A549 (cell line): ENCODE measurements around the gene KLK12. TPM values are rescaled to one million over a fixed set of nuclear protein-coding genes. Genes with fewer than 3 reads are reported as not detected.

ENCODE experiments used
- ATAC-seq, 2 experiments: fragments of 200-7000 bp in 1 of 2; fragments of >200 bp in 1 of 2; cut with Nextera tagmentation in 1 of 2; cut with Tn5 transposase in 1 of 2; 3 replicates each; pipeline versions ENCODE4 v1.8.0 to v1.9.1; 2018 to 2020; ENCODE audit warnings: mild to moderate bottlenecking in 1 of 2, moderate library complexity in 1 of 2
- CTCF ChIA-PET: fragments of 300-600 bp; sonication (Branson Sonifier 250); formaldehyde crosslinking; extraction: SDS; loops from one replicate; lab custom pipeline; 2021; ENCODE audit warnings: antibody characterized with exemption, inconsistent platforms; lab: Yijun Ruan, JAX
- POLR2A ChIA-PET: fragments of 350-600 bp; formaldehyde crosslinking; extraction: SDS; loops from one replicate; lab custom pipeline; 2021; ENCODE audit warnings: antibody characterized with exemption, inconsistent platforms; lab: Yijun Ruan, JAX
- DNase-seq, 2 experiments: peaks; one replicate each; pipeline versions ENCODE4 v3.0.0 to v3.0.0-alpha.2; 2011 to 2016; ENCODE audit warnings: low read depth in 1 of 2, low spot score in 1 of 2
- FAIRE-seq: peaks from 2 replicates; lab custom pipeline; 2011; peaks lifted over from hg19 to GRCh38; lab: Jason Lieb, UNC
- H3K27ac ChIP-seq, 2 experiments: fragments of >200 bp; sonication (Bioruptor Twin); formaldehyde crosslinking; 3 replicates each; pipeline ENCODE4 v1.5.1; 2016 to 2017
- H3K4me1 ChIP-seq: fragments of >200 bp; sonication (Bioruptor Twin); formaldehyde crosslinking; 3 replicates; pipeline ENCODE4 v1.6.1; 2016
- H3K4me2 ChIP-seq: fragments of >200 bp; sonication (Bioruptor Twin); formaldehyde crosslinking; 3 replicates; pipeline ENCODE4 v1.6.1; 2016
- H3K4me3 ChIP-seq: fragments of >200 bp; sonication (Bioruptor Twin); formaldehyde crosslinking; 3 replicates; pipeline ENCODE4 v1.5.1; 2016
- H3K9me3 ChIP-seq: fragments of >200 bp; sonication (Bioruptor Twin); formaldehyde crosslinking; 3 replicates; pipeline ENCODE4 v1.6.1; 2016
- ATOH8 ChIP-seq: fragments of 250-450 bp; sonication (Bioruptor Pico); IDR thresholded peaks from 2 replicates; pipeline ENCODE4 v1.5.0; 2020; ENCODE audit warnings: low read depth, mild to moderate bottlenecking, moderate library complexity
- BCL3 ChIP-seq: fragments of >200 bp; sonication (Bioruptor Twin); formaldehyde crosslinking; IDR thresholded peaks from 3 replicates; pipeline ENCODE4 v1.6.1; 2016
- BHLHE40 ChIP-seq: IDR thresholded peaks from 2 replicates; pipeline ENCODE4 v1.6.1; 2012; ENCODE audit warnings: low read depth, low read length, inconsistent platforms
- CBX2 ChIP-seq: fragments of 200-600 bp; sonication (generic); IDR thresholded peaks from 2 replicates; pipeline ENCODE4 v1.6.1; 2016; ENCODE audit warnings: low read depth, mild to moderate bottlenecking, borderline replicate concordance
- CHD2 ChIP-seq: fragments of 150-350 bp; IDR thresholded peaks from 2 replicates; pipeline ENCODE4 v1.6.1; 2014; ENCODE audit warnings: low read length; ENCODE audit not compliant: partially characterized antibody
- CHD4 ChIP-seq: fragments of 200-600 bp; sonication (generic); IDR thresholded peaks from 2 replicates; pipeline ENCODE4 v1.6.1; 2016; ENCODE audit warnings: antibody characterized with exemption, mild to moderate bottlenecking, borderline replicate concordance
- EHF ChIP-seq: fragments of 250-450 bp; sonication (Bioruptor Pico); IDR thresholded peaks from 2 replicates; pipeline ENCODE4 v1.5.0; 2020; ENCODE audit warnings: mild to moderate bottlenecking
- EHMT2 ChIP-seq: fragments of 200-600 bp; sonication (generic); IDR thresholded peaks from 2 replicates; pipeline ENCODE4 v1.6.1; 2016; ENCODE audit warnings: antibody characterized with exemption, low read depth, mild to moderate bottlenecking, moderate library complexity
- EP300 ChIP-seq, 2 experiments: fragments of >200 bp; sonication (Bioruptor Twin); formaldehyde crosslinking; IDR thresholded peaks; 2 replicates in 1 of 2; 3 replicates in 1 of 2; pipeline ENCODE4 v1.6.1; 2016 to 2017
- FOSB ChIP-seq: fragments of 250-450 bp; sonication (Bioruptor Pico); IDR thresholded peaks from 2 replicates; pipeline ENCODE4 v1.5.0; 2020; ENCODE audit warnings: mild to moderate bottlenecking, moderate library complexity
- FOSL2 ChIP-seq, 2 experiments: fragments of 450-650 bp in 1 of 2; fragments of >200 bp in 1 of 2; sonication (Bioruptor Twin) in 1 of 2; formaldehyde crosslinking; IDR thresholded peaks; 2 replicates each; pipeline versions ENCODE4 v1.5.0 to v1.6.1; 2016 to 2020; ENCODE audit warnings: mild to moderate bottlenecking in 1 of 2, moderate library complexity in 1 of 2
- FOXS1 ChIP-seq: fragments of 250-450 bp; sonication (Bioruptor Pico); IDR thresholded peaks from 2 replicates; pipeline ENCODE4 v1.5.0; 2020; ENCODE audit warnings: mild to moderate bottlenecking, moderate library complexity
- GATA3 ChIP-seq: IDR thresholded peaks from 2 replicates; pipeline ENCODE4 v1.6.1; 2012; ENCODE audit warnings: borderline replicate concordance
- HDAC2 ChIP-seq: fragments of 200-600 bp; sonication (generic); IDR thresholded peaks from 2 replicates; pipeline ENCODE4 v1.6.1; 2016
- HES2 ChIP-seq: fragments of >200 bp; sonication (Bioruptor Twin); formaldehyde crosslinking; IDR thresholded peaks from 2 replicates; pipeline ENCODE4 v1.6.1; 2016
- HOXA7 ChIP-seq: fragments of 250-450 bp; sonication (Bioruptor Pico); IDR thresholded peaks from 2 replicates; pipeline ENCODE4 v1.5.0; 2020; ENCODE audit warnings: mild to moderate bottlenecking, moderate library complexity
- HOXB13 ChIP-seq: fragments of 250-450 bp; sonication (Bioruptor Pico); IDR thresholded peaks from 2 replicates; pipeline ENCODE4 v1.5.0; 2020; ENCODE audit warnings: low read depth, mild to moderate bottlenecking, moderate library complexity
- JUN ChIP-seq, 2 experiments: fragments of >200 bp; sonication (Bioruptor Twin); formaldehyde crosslinking; IDR thresholded peaks; 2 replicates in 1 of 2; 3 replicates in 1 of 2; pipeline ENCODE4 v1.6.1; 2016 to 2017
- JUNB ChIP-seq: fragments of >200 bp; sonication (Bioruptor Twin); formaldehyde crosslinking; IDR thresholded peaks from 2 replicates; pipeline ENCODE4 v1.6.1; 2016
- KDM1A ChIP-seq: fragments of 200-600 bp; sonication (generic); IDR thresholded peaks from 2 replicates; pipeline ENCODE4 v1.6.1; 2016; ENCODE audit warnings: low read depth, mild to moderate bottlenecking
- KDM5A ChIP-seq: fragments of 200-600 bp; sonication (generic); IDR thresholded peaks from 2 replicates; pipeline ENCODE4 v1.6.1; 2016; ENCODE audit warnings: antibody characterized with exemption, mild to moderate bottlenecking
- NFE2L2 ChIP-seq: fragments of 150-350 bp; conservative IDR thresholded peaks from 2 replicates; pipeline ENCODE4 v1.6.1; 2014; ENCODE audit warnings: low read length
- NPAS2 ChIP-seq: fragments of 250-450 bp; sonication (Bioruptor Pico); IDR thresholded peaks from 2 replicates; pipeline ENCODE4 v1.8.0; 2022; ENCODE audit warnings: mild to moderate bottlenecking, moderate library complexity, borderline replicate concordance
- PBX3 ChIP-seq: IDR thresholded peaks from 2 replicates; pipeline ENCODE4 v1.6.1; 2012
- TFCP2L1 ChIP-seq: fragments of 250-450 bp; sonication (Bioruptor Pico); IDR thresholded peaks from 2 replicates; pipeline ENCODE4 v1.5.0; 2021; ENCODE audit warnings: mild to moderate bottlenecking
- ZC3H11A ChIP-seq: fragments of 450-650 bp; IDR thresholded peaks from 2 replicates; pipeline ENCODE4 v1.6.1; 2014; ENCODE audit warnings: antibody characterized with exemption, mild to moderate bottlenecking
- WGBS: methylation state at CpG from one replicate; pipeline ENCODE4 v1.1.6; 2017; ENCODE audit errors: missing lambda C conversion rate; 5-methylcytosine and 5-hydroxymethylcytosine counted together
- polyA plus RNA-seq, 4 experiments: library from polyadenylated mRNA; depleted of rRNA in 3 of 4; stranded (reverse); fragments of >200 nt; fragmentation: RNase III in 1 of 4; extraction: RNeasy Plus Mini Kit Qiagen cat#74134 plus additional on column Dnase treatment in 1 of 4; gene quantifications; 2 replicates in 3 of 4; 3 replicates in 1 of 4; pipeline ENCODE4 v1.2.3, GENCODE V29; 2011 to 2017

KLK12 gene
- polyA plus RNA-seq, 2 of the 4 experiments (the other 2 are of a cell fraction), result not detected

GRCh38 chr19:51064534-51065220, 29.9 kb upstream of the KLK12 start, which contains the start of gene KLK13:
Gene KLK13 (minus strand): TSS chr19:51065092. CDS start chr19:51065067, 25 bp downstream.
- H3K4me3 ChIP-seq, result peak within 1 kb of the TSS; percentile 46
- DNase-seq (peak; percentile 22 to 44), FAIRE-seq (no peak), ATAC-seq (peak; percentile 64 to 80; a peak in 5 of 6 replicates)
- ChIA-PET CTCF (interaction anchor here (1.0 to 1.4 kb wide), 3 partner anchors 32 to 44 kb away, joined by 3 to 7 read pairs (median 4); no protein-coding TSS in a partner anchor), POLR2A (interaction anchor here (1.0 kb wide), 1 partner anchor 12 kb away, joined by 3 read pairs; no protein-coding TSS in a partner anchor)
- TF ChIP-seq BHLHE40, result no peak
- no peak for TF ChIP-seq NPAS2 (CRISPR knock-in tag)
- TF ChIP-seq CHD4, result 0 out of 2 replicates have a peak, but pooled peaks have one; percentile 48
- no peak for TF ChIP-seq JUNB
- TF ChIP-seq EHMT2, result no peak
- TF ChIP-seq FOSL2 (IDR thresholded peaks at IDR 0.05), result no peak
- no peak for TF ChIP-seq FOSL2 (CRISPR knock-in tag; IDR thresholded peaks at IDR 0.05)
- peak within 1 kb of the TSS; percentile 91 for H3K4me2 ChIP-seq
- 11% methylated on average over 24 of the region's 38 CpGs for WGBS
- H3K27ac ChIP-seq, result peak within 1 kb of the TSS; percentile 31 to 67; a peak in 4 of 6 replicates
- peaks cover 4% of the 10 kb centered on the region; the same call in 1 of the 3 replicates for H3K4me1 ChIP-seq
- no peaks in the 10 kb centered on the region for H3K9me3 ChIP-seq

- DNase-seq (no peak), ATAC-seq (no peak), FAIRE-seq (no peak)
- ChIA-PET CTCF (interaction anchor here (1.0 kb wide), 1 partner anchor 43 kb away, joined by 3 read pairs; no protein-coding TSS in a partner anchor), POLR2A (no interaction called here)
- Histone ChIP-seq H3K27ac (no peak overlapping the region), H3K9me3 (no peaks in the 10 kb centered on the region), H3K4me3 (no peak overlapping the region), H3K4me1 (peaks cover 4% of the 10 kb centered on the region; the same call in 1 of the 3 replicates), H3K4me2 (no peak overlapping the region)
- WGBS, result 54% methylated on average over 7 of the region's 7 CpGs
- TF ChIP-seq HES2 (no peak), CHD4 (no peak), FOSL2 (IDR thresholded peaks at IDR 0.05) (no peak), FOSL2 (CRISPR knock-in tag; IDR thresholded peaks at IDR 0.05) (no peak), TFCP2L1 (CRISPR knock-in tag) (no peak)
These were observed 28.9 kb upstream of the KLK12 start for GRCh38 chr19:51063664-51064063.

GRCh38 chr19:51060973-51061372, 26.2 kb upstream of the KLK12 start:
- ATAC-seq, result no peak
- FAIRE-seq, result no peak
- TF ChIP-seq FOSL2 (IDR thresholded peaks at IDR 0.05) (no peak), FOSL2 (CRISPR knock-in tag; IDR thresholded peaks at IDR 0.05) (no peak), BHLHE40 (no peak)
- H3K4me3 ChIP-seq, result no peak overlapping the region
- 0% methylated on average over 1 of the region's 1 CpG for WGBS
- no peak for DNase-seq
- POLR2A ChIA-PET, result no interaction called here
- CTCF ChIA-PET, result interaction anchor here (1.7 kb wide), 1 partner anchor 44 kb away, joined by 7 read pairs; no protein-coding TSS in a partner anchor
- H3K4me2 ChIP-seq, result no peak overlapping the region
- H3K9me3 ChIP-seq, result peaks cover 3% of the 10 kb centered on the region; the same call in 1 of the 3 replicates
- H3K27ac ChIP-seq, result no peak overlapping the region
- peaks cover 4% of the 10 kb centered on the region; the same call in 1 of the 3 replicates for H3K4me1 ChIP-seq

GRCh38 chr19:51060336-51060735, 25.5 kb upstream of the KLK12 start:
- Histone ChIP-seq H3K9me3 (peaks cover 3% of the 10 kb centered on the region; the same call in 1 of the 3 replicates), H3K27ac (no peak overlapping the region), H3K4me2 (no peak overlapping the region), H3K4me3 (no peak overlapping the region), H3K4me1 (peaks cover 4% of the 10 kb centered on the region; the same call in 1 of the 3 replicates)
- ChIA-PET CTCF (no interaction called here), POLR2A (no interaction called here)
- ATAC-seq (no peak), FAIRE-seq (no peak), DNase-seq (no peak)
- 45% methylated on average over 4 of the region's 4 CpGs for WGBS
- TF ChIP-seq HOXA7 (CRISPR knock-in tag), result no peak
- no peak for TF ChIP-seq KDM1A
- TF ChIP-seq NFE2L2, result no peak
- TF ChIP-seq EHF (CRISPR knock-in tag), result no peak
- TF ChIP-seq BCL3, result no peak
- TF ChIP-seq PBX3, result no peak
- no peak for TF ChIP-seq KDM5A
- TF ChIP-seq ZC3H11A, result no peak
- no peak for TF ChIP-seq CBX2
- no peak for TF ChIP-seq CHD4
- TF ChIP-seq CHD2, result no peak
- no peak for TF ChIP-seq GATA3
- no peak for TF ChIP-seq HDAC2
- no peak for TF ChIP-seq NPAS2 (CRISPR knock-in tag)
- no peak for TF ChIP-seq JUN (IDR thresholded peaks at IDR 0.05)
- no peak for TF ChIP-seq HOXB13 (CRISPR knock-in tag)
- TF ChIP-seq FOXS1 (CRISPR knock-in tag), result no peak
- TF ChIP-seq FOSB (CRISPR knock-in tag), result no peak
- no peak for TF ChIP-seq ATOH8 (CRISPR knock-in tag)
- no peak for TF ChIP-seq EP300 (IDR thresholded peaks at IDR 0.05)
